ENCODE measurements around the gene DAZAP2. TPM values are rescaled to one million over a fixed set of nuclear protein-coding genes. Genes with fewer than 3 reads are reported as not detected.

Gene DAZAP2
- polyA plus RNA-seq (2013): 430 TPM

- H3K4me3 ChIP-seq (ENCODE audit: control insufficient read depth in 1 of 7, extremely low read depth in 1 of 7, insufficient read depth in 4 of 7, low read depth in 2 of 7, low read length in 6 of 7): peak within 1 kb of the TSS; percentile 87 to 99 (median 97)
- H3K27ac ChIP-seq (ENCODE audit: insufficient read depth in 1 of 2, low read depth in 1 of 2, low read length in 2 of 2, poor library complexity in 1 of 2, severe bottlenecking in 2 of 2): peak within 1 kb of the TSS; percentile 100
- peaks cover 7 to 38% (median 16%) of the 10 kb centered on the region in 4 experiments for H3K4me1 ChIP-seq (ENCODE audit: control extremely low read depth in 1 of 4, control insufficient read depth in 4 of 4, insufficient read depth in 4 of 4, low read length in 3 of 4)
- peak; percentile 96 to 97 (median 97) for DNase-seq
- CTCF ChIA-PET: interaction anchor here (0.9 to 3.0 kb wide), 4 partner anchors 9 to 21 kb away, joined by 3 to 10 read pairs (median 6); partner anchors contain the start of gene POU6F1
- no peaks in the 10 kb centered on the region for H3K9me3 ChIP-seq (ENCODE audit: control extremely low read depth in 1 of 5, control insufficient read depth in 4 of 5, insufficient read depth in 2 of 5, low read depth in 1 of 5, low read length in 4 of 5)
- peaks cover 7 to 33% (median 26%) of the 10 kb centered on the region in 4 experiments for H3K36me3 ChIP-seq (ENCODE audit: control insufficient read depth in 4 of 4, insufficient read depth in 4 of 4, low read length in 3 of 4)
- WGBS (ENCODE audit: insufficient coverage): under 1% methylated on average over 54 of the region's 70 CpGs
- H3K27me3 ChIP-seq (replicated peaks in 2 of 5; ENCODE audit: control insufficient read depth in 4 of 5, insufficient read depth in 5 of 5, low read length in 4 of 5): no peaks in the 10 kb centered on the region
- POLR2A ChIA-PET: interaction anchor here (0.7 to 1.7 kb wide), 7 partner anchors 10 to 88 kb away, joined by 3 to 24 read pairs (median 3); partner anchors contain the start of genes POU6F1, SMAGP and TFCP2
Measured at GRCh38 chr12:51238510-51239334, at the start of gene DAZAP2. DAZAP2 (plus strand) TSS chr12:51238826; CDS start chr12:51238908, 82 bp downstream.

- peaks cover 0 to 3% (median 1%) of the 10 kb centered on the region in 4 experiments for H3K36me3 ChIP-seq (ENCODE audit: control insufficient read depth in 4 of 4, insufficient read depth in 4 of 4, low read length in 3 of 4)
- H3K9me3 ChIP-seq (ENCODE audit: control extremely low read depth in 1 of 5, control insufficient read depth in 4 of 5, insufficient read depth in 2 of 5, low read depth in 1 of 5, low read length in 4 of 5): no peaks in the 10 kb centered on the region
- H3K4me3 ChIP-seq (ENCODE audit: control insufficient read depth in 1 of 7, extremely low read depth in 1 of 7, insufficient read depth in 4 of 7, low read depth in 2 of 7, low read length in 6 of 7): no peak overlapping the region
- H3K27ac ChIP-seq (ENCODE audit: insufficient read depth in 1 of 2, low read depth in 1 of 2, low read length in 2 of 2, poor library complexity in 1 of 2, severe bottlenecking in 2 of 2): no peak overlapping the region
- no peak for DNase-seq
- ChIA-PET CTCF (interaction anchor here (0.8 to 1.4 kb wide), 3 partner anchors 12 to 25 kb away, joined by 3 to 4 read pairs (median 3); no protein-coding TSS in a partner anchor), POLR2A (no interaction called here)
- peaks cover 3 to 14% (median 12%) of the 10 kb centered on the region in 4 experiments for H3K4me1 ChIP-seq (ENCODE audit: control extremely low read depth in 1 of 4, control insufficient read depth in 4 of 4, insufficient read depth in 4 of 4, low read length in 3 of 4)
- WGBS (ENCODE audit: insufficient coverage): 97% methylated on average over 9 of the region's 14 CpGs
- no peaks in the 10 kb centered on the region for H3K27me3 ChIP-seq (replicated peaks in 2 of 5; ENCODE audit: control insufficient read depth in 4 of 5, insufficient read depth in 5 of 5, low read length in 4 of 5)
Measured at GRCh38 chr12:51189790-51190355, 48.8 kb upstream of the DAZAP2 start.

- DNase-seq: no peak
- H3K27me3 ChIP-seq (replicated peaks in 2 of 5; ENCODE audit: control insufficient read depth in 4 of 5, insufficient read depth in 5 of 5, low read length in 4 of 5): no peaks in the 10 kb centered on the region
- H3K36me3 ChIP-seq (ENCODE audit: control insufficient read depth in 4 of 4, insufficient read depth in 4 of 4, low read length in 3 of 4): peaks cover 0 to 3% (median 1%) of the 10 kb centered on the region in 4 experiments
- POLR2A ChIA-PET: no interaction called here
- no peaks in the 10 kb centered on the region for H3K9me3 ChIP-seq (ENCODE audit: control extremely low read depth in 1 of 5, control insufficient read depth in 4 of 5, insufficient read depth in 2 of 5, low read depth in 1 of 5, low read length in 4 of 5)
- 100% methylated on average over 2 of the region's 4 CpGs for WGBS (ENCODE audit: insufficient coverage)
- no peak overlapping the region for H3K27ac ChIP-seq (ENCODE audit: insufficient read depth in 1 of 2, low read depth in 1 of 2, low read length in 2 of 2, poor library complexity in 1 of 2, severe bottlenecking in 2 of 2)
- H3K4me3 ChIP-seq (ENCODE audit: control insufficient read depth in 1 of 7, extremely low read depth in 1 of 7, insufficient read depth in 4 of 7, low read depth in 2 of 7, low read length in 6 of 7): no peak overlapping the region
- H3K4me1 ChIP-seq (ENCODE audit: control extremely low read depth in 1 of 4, control insufficient read depth in 4 of 4, insufficient read depth in 4 of 4, low read length in 3 of 4): peaks cover 3 to 14% (median 12%) of the 10 kb centered on the region in 4 experiments
- CTCF ChIA-PET: interaction anchor here (1.4 kb wide), 1 partner anchor 24 kb away, joined by 3 read pairs; no protein-coding TSS in a partner anchor
Measured at GRCh38 chr12:51190820-51191219, 47.8 kb upstream of the DAZAP2 start.

- ChIA-PET POLR2A (no interaction called here), CTCF (no interaction called here)
- Histone ChIP-seq H3K36me3 (ENCODE audit: control insufficient read depth in 4 of 4, insufficient read depth in 4 of 4, low read length in 3 of 4) (peaks cover 0 to 3% (median 1%) of the 10 kb centered on the region in 4 experiments), H3K27me3 (replicated peaks in 2 of 5; ENCODE audit: control insufficient read depth in 4 of 5, insufficient read depth in 5 of 5, low read length in 4 of 5) (no peaks in the 10 kb centered on the region), H3K9me3 (ENCODE audit: control extremely low read depth in 1 of 5, control insufficient read depth in 4 of 5, insufficient read depth in 2 of 5, low read depth in 1 of 5, low read length in 4 of 5) (no peaks in the 10 kb centered on the region), H3K4me1 (ENCODE audit: control extremely low read depth in 1 of 4, control insufficient read depth in 4 of 4, insufficient read depth in 4 of 4, low read length in 3 of 4) (peaks cover 2 to 8% (median 7%) of the 10 kb centered on the region in 4 experiments), H3K27ac (ENCODE audit: insufficient read depth in 1 of 2, low read depth in 1 of 2, low read length in 2 of 2, poor library complexity in 1 of 2, severe bottlenecking in 2 of 2) (no peak overlapping the region), H3K4me3 (ENCODE audit: control insufficient read depth in 1 of 7, extremely low read depth in 1 of 7, insufficient read depth in 4 of 7, low read depth in 2 of 7, low read length in 6 of 7) (no peak overlapping the region)
- 98% methylated on average over 9 of the region's 12 CpGs for WGBS (ENCODE audit: insufficient coverage)
- DNase-seq: no peak
Measured at GRCh38 chr12:51191516-51192283, 46.9 kb upstream of the DAZAP2 start.

- H3K4me3 ChIP-seq (ENCODE audit: control insufficient read depth in 1 of 7, extremely low read depth in 1 of 7, insufficient read depth in 4 of 7, low read depth in 2 of 7, low read length in 6 of 7): no peak overlapping the region
- H3K36me3 ChIP-seq (ENCODE audit: control insufficient read depth in 4 of 4, insufficient read depth in 4 of 4, low read length in 3 of 4): peaks cover 0 to 3% (median 1%) of the 10 kb centered on the region in 4 experiments
- POLR2A ChIA-PET: no interaction called here
- no peak overlapping the region for H3K27ac ChIP-seq (ENCODE audit: insufficient read depth in 1 of 2, low read depth in 1 of 2, low read length in 2 of 2, poor library complexity in 1 of 2, severe bottlenecking in 2 of 2)
- peaks cover 0 to 2% (median 1%) of the 10 kb centered on the region in 4 experiments for H3K4me1 ChIP-seq (ENCODE audit: control extremely low read depth in 1 of 4, control insufficient read depth in 4 of 4, insufficient read depth in 4 of 4, low read length in 3 of 4)
- no peak for DNase-seq
- CTCF ChIA-PET: no interaction called here
- no peaks in the 10 kb centered on the region for H3K27me3 ChIP-seq (replicated peaks in 2 of 5; ENCODE audit: control insufficient read depth in 4 of 5, insufficient read depth in 5 of 5, low read length in 4 of 5)
- H3K9me3 ChIP-seq (ENCODE audit: control extremely low read depth in 1 of 5, control insufficient read depth in 4 of 5, insufficient read depth in 2 of 5, low read depth in 1 of 5, low read length in 4 of 5): no peaks in the 10 kb centered on the region
- WGBS (ENCODE audit: insufficient coverage): 93% methylated on average over 5 of the region's 5 CpGs
Measured at GRCh38 chr12:51192284-51192671, 46.3 kb upstream of the DAZAP2 start.

GRCh38 chr12:51195841-51196240 is 42.8 kb upstream of the DAZAP2 start:
- ChIA-PET POLR2A (no interaction called here), CTCF (interaction anchor here (0.8 to 2.0 kb wide), 3 partner anchors 9 to 22 kb away, joined by 3 to 5 read pairs (median 3); partner anchors contain the start of gene POU6F1)
- Histone ChIP-seq H3K27ac (ENCODE audit: insufficient read depth in 1 of 2, low read depth in 1 of 2, low read length in 2 of 2, poor library complexity in 1 of 2, severe bottlenecking in 2 of 2) (no peak overlapping the region), H3K9me3 (ENCODE audit: control extremely low read depth in 1 of 5, control insufficient read depth in 4 of 5, insufficient read depth in 2 of 5, low read depth in 1 of 5, low read length in 4 of 5) (no peaks in the 10 kb centered on the region), H3K4me1 (ENCODE audit: control extremely low read depth in 1 of 4, control insufficient read depth in 4 of 4, insufficient read depth in 4 of 4, low read length in 3 of 4) (no peaks in the 10 kb centered on the region), H3K27me3 (replicated peaks in 2 of 5; ENCODE audit: control insufficient read depth in 4 of 5, insufficient read depth in 5 of 5, low read length in 4 of 5) (no peaks in the 10 kb centered on the region), H3K36me3 (ENCODE audit: control insufficient read depth in 4 of 4, insufficient read depth in 4 of 4, low read length in 3 of 4) (peaks cover 0 to 3% (median under 1%) of the 10 kb centered on the region in 4 experiments), H3K4me3 (ENCODE audit: control insufficient read depth in 1 of 7, extremely low read depth in 1 of 7, insufficient read depth in 4 of 7, low read depth in 2 of 7, low read length in 6 of 7) (no peak overlapping the region)
- WGBS (ENCODE audit: insufficient coverage): 100% methylated on average over 4 of the region's 7 CpGs
- no peak for DNase-seq
